HG03025 (cell line): ENCODE measurements around the gene NPTX1.

Experiments
- ATAC-seq: cut with Tn5 transposase; IDR thresholded peaks from one replicate; pipeline ENCODE4 v1.9.1; 2021; ENCODE audit warnings: mild to moderate bottlenecking, moderate library complexity; ENCODE audit not compliant: unreplicated experiment, low FRiP score

NPTX1 gene

GRCh38 chr17:80446645-80447405 is 29.6 kb downstream of the NPTX1 start:
- ATAC-seq, result no peak

GRCh38 chr17:80445726-80446110 is 30.7 kb downstream of the NPTX1 start:
- ATAC-seq, result no peak

GRCh38 chr17:80445007-80445725 is 31.2 kb downstream of the NPTX1 start:
- ATAC-seq, result no peak

GRCh38 chr17:80444644-80444979 is 31.8 kb downstream of the NPTX1 start:
- ATAC-seq, result no peak

GRCh38 chr17:80443916-80444643 is 32.3 kb downstream of the NPTX1 start:
- no peak for ATAC-seq

GRCh38 chr17:80443498-80443897 is 32.9 kb downstream of the NPTX1 start:
- no peak for ATAC-seq

GRCh38 chr17:80442764-80443163 is 33.6 kb downstream of the NPTX1 start:
- no peak for ATAC-seq

- no peak for ATAC-seq
These were observed 34.1 kb downstream of the NPTX1 start for GRCh38 chr17:80442323-80442659.

GRCh38 chr17:80441598-80442322 is 34.6 kb downstream of the NPTX1 start:
- no peak for ATAC-seq

GRCh38 chr17:80441133-80441578 is 35.3 kb downstream of the NPTX1 start:
- no peak for ATAC-seq

GRCh38 chr17:80439499-80439898 is 36.9 kb downstream of the NPTX1 start:
- no peak for ATAC-seq

- ATAC-seq, result no peak
These were observed 37.6 kb downstream of the NPTX1 start for GRCh38 chr17:80438806-80439205.

GRCh38 chr17:80437532-80437931 is 38.9 kb downstream of the NPTX1 start:
- no peak for ATAC-seq

GRCh38 chr17:80433916-80434666 is 42.3 kb downstream of the NPTX1 start:
- ATAC-seq, result no peak

GRCh38 chr17:80432961-80433550 is 43.4 kb downstream of the NPTX1 start:
- ATAC-seq, result no peak

- ATAC-seq, result no peak
These were observed 44.0 kb downstream of the NPTX1 start for GRCh38 chr17:80432350-80432955.

GRCh38 chr17:80431246-80432195 is 44.9 kb downstream of the NPTX1 start:
- no peak for ATAC-seq
